IMR-90 (cell line): ENCODE results near the gene HOXB7.

Source experiments
- BHLHE40 ChIP-seq: fragments of 150-350 bp; IDR thresholded peaks from 2 replicates; pipeline ENCODE4 v1.6.1; 2016; ENCODE audit warnings: mild to moderate bottlenecking, low read depth, low read length
- MXI1 ChIP-seq: IDR thresholded peaks from 2 replicates; pipeline ENCODE4 v1.6.1; 2012; ENCODE audit warnings: low read depth, mild to moderate bottlenecking, low read length, moderate library complexity, borderline replicate concordance
- POLR2A ChIP-seq: IDR thresholded peaks from 2 replicates; pipeline ENCODE4 v1.6.1; 2012; ENCODE audit warnings: mild to moderate bottlenecking, low read depth, low read length
- RAD21 ChIP-seq: IDR thresholded peaks from 2 replicates; pipeline ENCODE4 v1.6.1; 2012; ENCODE audit warnings: low read length, improper control_type of control experiment
- TF ChIP-seq, protein P1 (sequence below): conservative IDR thresholded peaks from 2 replicates; pipeline ENCODE4 v1.5.1; 2012; ENCODE audit warnings: mild to moderate bottlenecking, low read depth, low read length, improper control_type of control experiment

DNA sequence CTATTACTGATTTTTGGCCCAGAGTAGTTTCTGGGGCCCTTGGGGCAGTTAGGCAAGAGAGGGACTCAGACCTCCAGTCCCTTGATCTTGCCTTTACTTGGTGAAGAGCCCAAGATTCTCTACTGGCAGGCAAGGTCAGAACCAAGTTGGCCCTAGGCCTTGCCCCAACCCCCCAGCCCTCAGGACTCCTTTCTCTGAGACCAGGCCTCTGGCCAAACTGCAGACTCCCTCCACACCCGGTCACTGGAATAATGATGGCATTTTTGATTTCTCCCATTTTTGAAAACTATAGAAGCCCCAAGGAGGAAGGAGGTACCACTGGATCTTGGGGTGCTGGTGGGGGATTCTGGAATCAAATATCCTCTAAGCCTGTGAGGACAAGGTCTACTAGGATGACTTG is 33.3 kb upstream of the HOXB7 start:
- TF ChIP-seq, protein P1, sequence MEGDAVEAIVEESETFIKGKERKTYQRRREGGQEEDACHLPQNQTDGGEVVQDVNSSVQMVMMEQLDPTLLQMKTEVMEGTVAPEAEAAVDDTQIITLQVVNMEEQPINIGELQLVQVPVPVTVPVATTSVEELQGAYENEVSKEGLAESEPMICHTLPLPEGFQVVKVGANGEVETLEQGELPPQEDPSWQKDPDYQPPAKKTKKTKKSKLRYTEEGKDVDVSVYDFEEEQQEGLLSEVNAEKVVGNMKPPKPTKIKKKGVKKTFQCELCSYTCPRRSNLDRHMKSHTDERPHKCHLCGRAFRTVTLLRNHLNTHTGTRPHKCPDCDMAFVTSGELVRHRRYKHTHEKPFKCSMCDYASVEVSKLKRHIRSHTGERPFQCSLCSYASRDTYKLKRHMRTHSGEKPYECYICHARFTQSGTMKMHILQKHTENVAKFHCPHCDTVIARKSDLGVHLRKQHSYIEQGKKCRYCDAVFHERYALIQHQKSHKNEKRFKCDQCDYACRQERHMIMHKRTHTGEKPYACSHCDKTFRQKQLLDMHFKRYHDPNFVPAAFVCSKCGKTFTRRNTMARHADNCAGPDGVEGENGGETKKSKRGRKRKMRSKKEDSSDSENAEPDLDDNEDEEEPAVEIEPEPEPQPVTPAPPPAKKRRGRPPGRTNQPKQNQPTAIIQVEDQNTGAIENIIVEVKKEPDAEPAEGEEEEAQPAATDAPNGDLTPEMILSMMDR: no peak
- TF ChIP-seq RAD21 (no peak), POLR2A (no peak), MXI1 (no peak), BHLHE40 (no peak)
